ENCODE results near the gene WWOX.

The WWOX gene

GRCh38 chr16:79261481-79261940, 1162.1 kb downstream of the WWOX start:
- no peak for DNase-seq (ENCODE audit: low read depth, low spot score)

- no peak for DNase-seq (ENCODE audit: low read depth, low spot score)
Observed at GRCh38 chr16:79261944-79262552, 1162.6 kb downstream of the WWOX start.
